MM.1S (cell line): ENCODE measurements around the gene GTF3C5.
"Not testable (repeated sequence)": the region's sequence is repeated elsewhere in the genome, so short reads cannot be mapped to it uniquely, and the experiment has no call there.

ENCODE experiments used
- DNase-seq: peaks from one replicate; pipeline ENCODE4 v3.0.0-alpha.2; 2015
- H2AFZ ChIP-seq: fragments of 300-600 bp; sonication (generic); 2 replicates; pipeline ENCODE4 v1.6.0; 2016; ENCODE audit warnings: antibody characterized with exemption, low read length
- H3F3A ChIP-seq: fragments of 300-600 bp; sonication (generic); 2 replicates; pipeline ENCODE4 v1.6.1; 2016; ENCODE audit warnings: mild to moderate bottlenecking, antibody characterized with exemption, low read length, moderate library complexity, mixed read lengths; ENCODE audit not compliant: insufficient read depth
- H3K27ac ChIP-seq: fragments of 300-600 bp; sonication (generic); 2 replicates; pipeline ENCODE4 v1.5.1; 2016; ENCODE audit warnings: mild to moderate bottlenecking, low read length
- H3K27me3 ChIP-seq: fragments of 300-600 bp; sonication (generic); replicated peaks from 2 replicates; pipeline ENCODE4 v1.6.0; 2016; ENCODE audit warnings: low read length; ENCODE audit not compliant: insufficient read depth
- H3K36me3 ChIP-seq: fragments of 300-600 bp; sonication (generic); replicated peaks from 2 replicates; pipeline ENCODE4 v1.6.1; 2016; ENCODE audit warnings: mild to moderate bottlenecking, low read length, mixed read lengths; ENCODE audit not compliant: insufficient read depth
- H3K4me1 ChIP-seq: fragments of 300-600 bp; sonication (generic); 2 replicates; pipeline ENCODE4 v1.6.1; 2016; ENCODE audit warnings: low read length, mixed read lengths
- H3K4me2 ChIP-seq: fragments of 300-600 bp; sonication (generic); 2 replicates; pipeline ENCODE4 v1.6.0; 2016; ENCODE audit warnings: low read depth, low read length
- H3K4me3 ChIP-seq: fragments of 300-600 bp; sonication (generic); 2 replicates; pipeline ENCODE4 v1.5.1; 2016; ENCODE audit warnings: low read length, mixed read lengths
- H3K79me2 ChIP-seq: fragments of 300-600 bp; sonication (generic); 2 replicates; pipeline ENCODE4 v1.6.1; 2016; ENCODE audit warnings: mixed run types, low read length, mixed read lengths
- H3K9ac ChIP-seq: fragments of 300-600 bp; sonication (generic); 2 replicates; pipeline ENCODE4 v1.6.1; 2016; ENCODE audit warnings: low read length, mixed read lengths
- H3K9me2 ChIP-seq: fragments of 300-600 bp; sonication (generic); replicated peaks from 2 replicates; pipeline ENCODE4 v1.6.1; 2016; ENCODE audit warnings: mild to moderate bottlenecking, low read length, mixed read lengths; ENCODE audit not compliant: insufficient read depth
- H3K9me3 ChIP-seq: fragments of 300-600 bp; sonication (generic); replicated peaks from 2 replicates; pipeline ENCODE4 v1.6.1; 2016; ENCODE audit warnings: mild to moderate bottlenecking, low read length, mixed read lengths; ENCODE audit not compliant: insufficient read depth
- H4K20me1 ChIP-seq: fragments of 300-600 bp; sonication (generic); 2 replicates; pipeline ENCODE4 v1.6.1; 2016; ENCODE audit warnings: mild to moderate bottlenecking, low read length, moderate library complexity, mixed read lengths; ENCODE audit not compliant: insufficient read depth
- CTCF ChIP-seq: fragments of 300-600 bp; sonication (generic); IDR thresholded peaks from 2 replicates; pipeline ENCODE4 v1.5.1; 2016; ENCODE audit warnings: antibody characterized with exemption, low read length, mixed read lengths
- EZH2 ChIP-seq: fragments of 300-600 bp; sonication (generic); optimal IDR thresholded peaks from 2 replicates; pipeline ENCODE3; 2017; ENCODE audit warnings: low read depth, mild to moderate bottlenecking, antibody characterized with exemption, low read length, mixed read lengths
- EZH2phosphoT487 ChIP-seq: fragments of 300-600 bp; sonication (generic); IDR thresholded peaks from 2 replicates; pipeline ENCODE4 v1.6.1; 2018; ENCODE audit warnings: antibody characterized with exemption, low read length

Gene GTF3C5

DNA sequence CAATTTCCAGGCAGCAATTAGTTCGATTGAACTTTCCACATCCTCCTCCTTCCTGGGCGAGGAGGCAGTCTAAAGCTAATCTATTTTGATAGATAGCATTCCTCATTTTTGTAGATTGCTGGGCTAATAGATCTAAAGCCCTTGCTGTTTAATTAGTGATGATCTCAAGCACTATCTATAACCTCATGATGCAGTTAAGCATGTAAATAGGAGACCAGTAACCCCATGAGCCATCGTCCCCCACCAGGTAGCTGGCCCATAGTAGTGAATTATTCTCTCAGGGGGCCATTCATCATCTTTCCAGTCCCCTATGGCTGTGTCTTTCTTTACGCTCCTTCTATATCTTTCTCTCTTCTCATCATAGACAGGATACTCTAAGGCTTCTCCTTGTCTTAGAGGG is 45.9 kb downstream of the GTF3C5 start:
- DNase-seq = no peak
- Histone ChIP-seq H3K4me3 (no peak overlapping the region), H3K27ac (no peak overlapping the region), H3K9me3 (no peaks in the 10 kb centered on the region), H4K20me1 (no peaks in the 10 kb centered on the region), H3K27me3 (peaks cover 65% of the 10 kb centered on the region), H3K79me2 (no peaks in the 10 kb centered on the region), H3K36me3 (no peaks in the 10 kb centered on the region), H3K9me2 (no peaks in the 10 kb centered on the region), H3F3A (no peaks in the 10 kb centered on the region), H2AFZ (no peak overlapping the region), H3K9ac (no peak overlapping the region), H3K4me1 (no peaks in the 10 kb centered on the region), H3K4me2 (no peak overlapping the region)
- TF ChIP-seq EZH2 (no peak), CTCF (no peak), EZH2phosphoT487 (no peak)

- H3K79me2 ChIP-seq = no peaks in the 10 kb centered on the region
- no peaks in the 10 kb centered on the region for H3F3A ChIP-seq
- H3K9ac ChIP-seq = no peak overlapping the region
- H2AFZ ChIP-seq = no peak overlapping the region
- no peak for TF ChIP-seq CTCF
- no peak for DNase-seq
- H3K27ac ChIP-seq = no peak overlapping the region
- H3K9me2 ChIP-seq = no peaks in the 10 kb centered on the region
- H4K20me1 ChIP-seq = no peaks in the 10 kb centered on the region
- H3K27me3 ChIP-seq = peaks cover 68% of the 10 kb centered on the region
- H3K4me1 ChIP-seq = no peaks in the 10 kb centered on the region
- no peaks in the 10 kb centered on the region for H3K9me3 ChIP-seq
- H3K4me3 ChIP-seq = no peak overlapping the region
- H3K4me2 ChIP-seq = no peak overlapping the region
- no peaks in the 10 kb centered on the region for H3K36me3 ChIP-seq
Observed at GRCh38 chr9:133078486-133078885, 47.7 kb downstream of the GTF3C5 start.

DNA sequence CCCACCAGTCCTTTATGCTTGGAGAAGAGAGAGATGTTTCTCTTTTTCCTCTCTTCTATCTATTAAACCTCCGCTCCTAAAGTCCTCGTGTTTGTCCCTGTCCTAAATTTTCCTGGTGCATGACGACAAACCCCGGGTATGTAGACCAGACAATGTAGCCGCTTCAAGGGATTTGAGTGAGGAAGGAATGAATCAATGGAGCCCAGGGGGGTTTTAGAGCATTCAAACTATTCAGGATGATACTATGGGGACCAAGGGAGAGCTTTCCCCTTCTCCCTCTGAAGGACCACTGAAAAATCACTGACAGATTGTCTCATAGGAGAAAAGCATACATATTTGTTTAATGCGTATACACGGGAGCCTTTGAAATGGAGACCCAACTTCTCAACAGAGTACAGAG is 49.4 kb downstream of the GTF3C5 start:
- Histone ChIP-seq H3K36me3 (no peaks in the 10 kb centered on the region), H3K27me3 (peaks cover 55% of the 10 kb centered on the region), H3K4me3 (no peak overlapping the region), H3K9me3 (no peaks in the 10 kb centered on the region), H3K79me2 (no peaks in the 10 kb centered on the region), H2AFZ (no peak overlapping the region), H3K9me2 (no peaks in the 10 kb centered on the region), H3K4me1 (no peaks in the 10 kb centered on the region), H3K9ac (no peak overlapping the region), H3K4me2 (no peak overlapping the region), H3F3A (no peaks in the 10 kb centered on the region), H4K20me1 (no peaks in the 10 kb centered on the region), H3K27ac (no peak overlapping the region)
- no peak for DNase-seq
- no peak for TF ChIP-seq CTCF
- TF ChIP-seq EZH2phosphoT487 = no peak
- TF ChIP-seq EZH2 = no peak

GRCh38 chr9:133080786-133081779 is 50.3 kb downstream of the GTF3C5 start:
- peaks cover 46% of the 10 kb centered on the region for H3K27me3 ChIP-seq
- H3K36me3 ChIP-seq, H2AFZ ChIP-seq, H3F3A ChIP-seq, H3K4me1 ChIP-seq, H3K27ac ChIP-seq, H3K4me3 ChIP-seq, H3K79me2 ChIP-seq, H3K4me2 ChIP-seq, DNase-seq, H3K9me3 ChIP-seq, H4K20me1 ChIP-seq, H3K9ac ChIP-seq, H3K9me2 ChIP-seq: not testable (repeated sequence)

- not testable (repeated sequence) for H3K9me3 ChIP-seq
Observed at GRCh38 chr9:133081957-133082644, 51.3 kb downstream of the GTF3C5 start.

More at GRCh38 chr9:133081957-133082644, 51.3 kb downstream of the GTF3C5 start:
- H3K27ac ChIP-seq, H3K9ac ChIP-seq, H3F3A ChIP-seq, H4K20me1 ChIP-seq, H3K4me1 ChIP-seq, H3K36me3 ChIP-seq, DNase-seq, H2AFZ ChIP-seq, H3K4me3 ChIP-seq, H3K4me2 ChIP-seq, H3K9me2 ChIP-seq, H3K79me2 ChIP-seq: not testable (repeated sequence)
- peaks cover 40% of the 10 kb centered on the region for H3K27me3 ChIP-seq
